GM12878 (cell line): ENCODE data around the gene RTN4RL1.

Experiments used
- BHLHE40 ChIP-seq, 2 experiments: fragments of 450-650 bp in 1 of 2; IDR thresholded peaks; 2 replicates each; pipeline ENCODE4 v1.6.1; 2011 to 2017; ENCODE audit warnings: low read depth in 2 of 2, borderline replicate concordance in 1 of 2, improper control_type of control experiment in 1 of 2, low read length in 1 of 2, mild to moderate bottlenecking in 1 of 2
- CHD2 ChIP-seq: IDR thresholded peaks from 2 replicates; pipeline ENCODE4 v1.6.1; 2011; ENCODE audit warnings: low read depth, low read length, improper control_type of control experiment, borderline replicate concordance
- CREB1 ChIP-seq: IDR thresholded peaks from 2 replicates; pipeline ENCODE4 v1.6.1; 2012; ENCODE audit warnings: low read depth, mild to moderate bottlenecking, inconsistent platforms
- FOS ChIP-seq: IDR thresholded peaks from 3 replicates; pipeline ENCODE4 v1.6.1; 2011; ENCODE audit warnings: borderline replicate concordance; ENCODE audit not compliant: insufficient read length; ENCODE audit errors: extremely low read depth
- IRF4 ChIP-seq: IDR thresholded peaks from 2 replicates; pipeline ENCODE4 v1.6.1; 2011; ENCODE audit warnings: low read depth, low read length
- JUND ChIP-seq: IDR thresholded peaks from 2 replicates; pipeline ENCODE4 v1.6.1; 2012; ENCODE audit warnings: low read depth, mild to moderate bottlenecking, low read length, improper control_type of control experiment, moderate library complexity
- KAT2A ChIP-seq: conservative IDR thresholded peaks from 2 replicates; pipeline ENCODE4 v1.6.1; 2011; ENCODE audit warnings: low read depth, low read length; ENCODE audit not compliant: control insufficient read depth
- NKRF ChIP-seq: fragments of 450-650 bp; conservative IDR thresholded peaks from 2 replicates; pipeline ENCODE4 v1.6.1; 2017; ENCODE audit warnings: mild to moderate bottlenecking, moderate library complexity
- PAX5 ChIP-seq: IDR thresholded peaks from 2 replicates; pipeline ENCODE4 v1.6.1; 2011; ENCODE audit warnings: low read depth, low read length, borderline replicate concordance
- POLR2A ChIP-seq: IDR thresholded peaks from 2 replicates; pipeline ENCODE4 v1.6.1; 2011; ENCODE audit warnings: low read depth, mild to moderate bottlenecking, low read length
- RAD51 ChIP-seq: fragments of 450-650 bp; IDR thresholded peaks from 2 replicates; pipeline ENCODE4 v1.6.1; 2016; ENCODE audit warnings: moderate library complexity, mild to moderate bottlenecking, inconsistent platforms
- SP1 ChIP-seq: IDR thresholded peaks from one replicate; pipeline ENCODE4 v1.6.1; 2011; ENCODE audit warnings: low read depth, low read length
- TF ChIP-seq, protein P1 (sequence below), 3 experiments: IDR thresholded peaks in 2 of 3; conservative IDR thresholded peaks in 1 of 3; 2 replicates each; pipeline ENCODE4 v1.5.1; 2011; ENCODE audit warnings: low read depth in 3 of 3, low read length in 3 of 3, mild to moderate bottlenecking in 3 of 3, control low read depth in 2 of 3, moderate library complexity in 2 of 3, inconsistent platforms in 1 of 3, mixed read lengths in 1 of 3; ENCODE audit not compliant: control insufficient read depth in 2 of 3, insufficient read depth in 1 of 3; ENCODE audit errors: extremely low read depth in 1 of 3
- TF ChIP-seq, protein P2 (sequence below): IDR thresholded peaks from 2 replicates; pipeline ENCODE4 v1.6.1; 2011; ENCODE audit warnings: low read depth, low read length, improper control_type of control experiment, borderline replicate concordance

- TF ChIP-seq, protein P1, sequence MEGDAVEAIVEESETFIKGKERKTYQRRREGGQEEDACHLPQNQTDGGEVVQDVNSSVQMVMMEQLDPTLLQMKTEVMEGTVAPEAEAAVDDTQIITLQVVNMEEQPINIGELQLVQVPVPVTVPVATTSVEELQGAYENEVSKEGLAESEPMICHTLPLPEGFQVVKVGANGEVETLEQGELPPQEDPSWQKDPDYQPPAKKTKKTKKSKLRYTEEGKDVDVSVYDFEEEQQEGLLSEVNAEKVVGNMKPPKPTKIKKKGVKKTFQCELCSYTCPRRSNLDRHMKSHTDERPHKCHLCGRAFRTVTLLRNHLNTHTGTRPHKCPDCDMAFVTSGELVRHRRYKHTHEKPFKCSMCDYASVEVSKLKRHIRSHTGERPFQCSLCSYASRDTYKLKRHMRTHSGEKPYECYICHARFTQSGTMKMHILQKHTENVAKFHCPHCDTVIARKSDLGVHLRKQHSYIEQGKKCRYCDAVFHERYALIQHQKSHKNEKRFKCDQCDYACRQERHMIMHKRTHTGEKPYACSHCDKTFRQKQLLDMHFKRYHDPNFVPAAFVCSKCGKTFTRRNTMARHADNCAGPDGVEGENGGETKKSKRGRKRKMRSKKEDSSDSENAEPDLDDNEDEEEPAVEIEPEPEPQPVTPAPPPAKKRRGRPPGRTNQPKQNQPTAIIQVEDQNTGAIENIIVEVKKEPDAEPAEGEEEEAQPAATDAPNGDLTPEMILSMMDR (IDR thresholded peaks at IDR 0.05 in 2 of 3, conservative IDR thresholded peaks at IDR 0.05 in 1 of 3; ENCODE audit: control insufficient read depth in 2 of 3, extremely low read depth in 1 of 3, insufficient read depth in 1 of 3, low read depth in 3 of 3, low read length in 3 of 3) = no peak
- TF ChIP-seq KAT2A = no peak
- no peak for TF ChIP-seq CREB1
- no peak for TF ChIP-seq NKRF
- TF ChIP-seq, protein P2, sequence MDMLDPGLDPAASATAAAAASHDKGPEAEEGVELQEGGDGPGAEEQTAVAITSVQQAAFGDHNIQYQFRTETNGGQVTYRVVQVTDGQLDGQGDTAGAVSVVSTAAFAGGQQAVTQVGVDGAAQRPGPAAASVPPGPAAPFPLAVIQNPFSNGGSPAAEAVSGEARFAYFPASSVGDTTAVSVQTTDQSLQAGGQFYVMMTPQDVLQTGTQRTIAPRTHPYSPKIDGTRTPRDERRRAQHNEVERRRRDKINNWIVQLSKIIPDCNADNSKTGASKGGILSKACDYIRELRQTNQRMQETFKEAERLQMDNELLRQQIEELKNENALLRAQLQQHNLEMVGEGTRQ = no peak
- TF ChIP-seq POLR2A = no peak
- no peak for TF ChIP-seq CHD2
- no peak for TF ChIP-seq PAX5
- TF ChIP-seq FOS = no peak
- TF ChIP-seq JUND = no peak
- no peak for TF ChIP-seq RAD51
- TF ChIP-seq BHLHE40 (IDR thresholded peaks at IDR 0.05; ENCODE audit: borderline replicate concordance in 1 of 2, low read depth in 2 of 2, low read length in 1 of 2) = no peak
- no peak for TF ChIP-seq IRF4
- no peak for TF ChIP-seq SP1
These were observed 20.6 kb downstream of the RTN4RL1 start for GRCh38 chr17:2004435-2004952.
